Suprapubic skin (tissue), 3 donors: ENCODE data around the gene DROSHA.

Source experiments
- POLR2AphosphoS5 ChIP-seq, 3 donors: sonication (generic); formaldehyde crosslinking; IDR thresholded peaks; one replicate each; pipeline ENCODE4 v1.6.1; 2017; ENCODE audit warnings: antibody characterized with exemption in 3 of 3
- TF ChIP-seq, protein P1 (sequence below), 2 donors: fragments of 200-600 bp in 1 of 2; fragments of 450-650 bp in 1 of 2; sonication (generic) in 1 of 2; IDR thresholded peaks; one replicate each; pipeline ENCODE4 v1.5.1; 2016 to 2019; ENCODE audit warnings: antibody characterized with exemption in 2 of 2, mild to moderate bottlenecking in 1 of 2, moderate library complexity in 1 of 2

- TF ChIP-seq, protein P1, sequence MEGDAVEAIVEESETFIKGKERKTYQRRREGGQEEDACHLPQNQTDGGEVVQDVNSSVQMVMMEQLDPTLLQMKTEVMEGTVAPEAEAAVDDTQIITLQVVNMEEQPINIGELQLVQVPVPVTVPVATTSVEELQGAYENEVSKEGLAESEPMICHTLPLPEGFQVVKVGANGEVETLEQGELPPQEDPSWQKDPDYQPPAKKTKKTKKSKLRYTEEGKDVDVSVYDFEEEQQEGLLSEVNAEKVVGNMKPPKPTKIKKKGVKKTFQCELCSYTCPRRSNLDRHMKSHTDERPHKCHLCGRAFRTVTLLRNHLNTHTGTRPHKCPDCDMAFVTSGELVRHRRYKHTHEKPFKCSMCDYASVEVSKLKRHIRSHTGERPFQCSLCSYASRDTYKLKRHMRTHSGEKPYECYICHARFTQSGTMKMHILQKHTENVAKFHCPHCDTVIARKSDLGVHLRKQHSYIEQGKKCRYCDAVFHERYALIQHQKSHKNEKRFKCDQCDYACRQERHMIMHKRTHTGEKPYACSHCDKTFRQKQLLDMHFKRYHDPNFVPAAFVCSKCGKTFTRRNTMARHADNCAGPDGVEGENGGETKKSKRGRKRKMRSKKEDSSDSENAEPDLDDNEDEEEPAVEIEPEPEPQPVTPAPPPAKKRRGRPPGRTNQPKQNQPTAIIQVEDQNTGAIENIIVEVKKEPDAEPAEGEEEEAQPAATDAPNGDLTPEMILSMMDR (IDR thresholded peaks at IDR 0.05) = no peak
- no peak for TF ChIP-seq POLR2AphosphoS5 (IDR thresholded peaks at IDR 0.05)
Measured at GRCh38 chr5:31433229-31433628, 98.7 kb downstream of the DROSHA start.
